CD4-positive, alpha-beta T cell treated with Interleukin-10 for 1 hour (primary cell): ENCODE results near the gene MTERF1.

Source experiments
- DNase-seq: peaks from one replicate; pipeline ENCODE4 v3.0.0-alpha.2; 2020

The MTERF1 gene

DNA sequence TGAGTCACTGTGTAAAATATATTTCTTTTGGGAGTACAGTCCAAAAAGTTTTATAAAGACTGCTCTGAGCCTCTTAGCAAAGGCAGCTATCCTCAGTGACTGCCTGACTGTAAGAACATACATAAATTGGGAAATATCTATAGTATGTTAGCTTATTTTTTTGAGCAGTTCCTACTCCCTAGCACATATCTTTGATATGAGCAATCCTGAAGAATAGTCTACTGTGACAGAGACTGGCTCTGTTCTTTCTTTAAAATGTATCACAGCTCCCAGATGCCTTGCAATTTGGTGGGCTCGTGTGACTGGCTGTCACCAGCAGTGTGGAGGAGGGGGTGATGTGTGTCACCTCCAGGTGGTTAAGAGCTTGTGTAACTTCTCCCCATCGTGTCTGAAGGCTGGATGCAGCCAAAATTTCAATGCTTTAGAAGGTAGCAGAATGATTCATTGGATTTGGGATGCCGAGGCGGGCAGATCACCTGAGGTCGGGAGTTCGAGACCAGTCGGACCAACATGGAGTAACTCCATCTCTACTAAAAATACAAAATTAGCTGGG lies 47.9 kb downstream of the MTERF1 start:
- no peak for DNase-seq

- no peak for DNase-seq
Observed at GRCh38 chr7:91827169-91827568, 53.3 kb downstream of the MTERF1 start.

DNA sequence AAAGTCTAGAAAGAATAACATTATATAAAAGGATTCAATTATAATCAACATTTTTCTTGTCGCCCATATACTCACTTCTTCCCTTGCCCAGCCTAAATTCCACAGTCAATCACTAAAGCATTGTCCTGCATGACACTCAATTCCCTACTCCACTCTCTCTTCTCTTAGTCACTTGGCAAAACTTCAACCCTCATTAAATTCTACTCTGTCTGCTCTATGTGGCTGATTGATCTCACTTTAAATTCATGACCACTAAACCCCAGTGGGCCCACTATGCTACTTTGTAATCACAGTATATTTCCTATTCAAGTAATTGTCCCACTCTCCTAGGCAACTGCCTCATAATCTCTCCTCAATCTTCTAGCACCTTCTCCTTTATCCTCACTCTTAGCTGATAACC lies 54.1 kb downstream of the MTERF1 start:
- DNase-seq: no peak

DNA sequence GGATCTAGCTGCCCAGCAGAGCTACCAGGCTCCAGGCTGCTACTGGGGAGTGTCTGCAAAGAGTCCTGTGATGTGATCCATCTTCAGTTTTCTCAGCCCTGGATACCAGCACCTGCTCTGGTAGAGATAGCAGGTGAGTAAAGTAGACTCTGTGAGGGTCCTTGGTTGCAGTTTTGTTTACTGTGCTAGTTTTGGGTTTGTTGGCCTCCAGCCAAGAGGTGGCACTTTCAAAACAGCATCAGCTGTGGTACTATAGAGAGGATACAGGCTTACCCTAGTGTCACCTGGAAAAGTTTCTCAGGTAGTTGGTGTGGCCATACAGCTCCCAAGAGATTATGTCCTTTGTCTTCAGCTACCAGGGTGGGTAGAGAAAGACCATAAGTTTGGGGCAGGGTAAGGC lies 56.3 kb downstream of the MTERF1 start:
- no peak for DNase-seq
